CD4-positive, alpha-beta T cell treated with Interleukin-15 for 4 hours (primary cell): ENCODE data around the gene SYPL2.

ENCODE experiments used
- DNase-seq: peaks from one replicate; pipeline ENCODE4 v3.0.0-alpha.2; 2020; ENCODE audit warnings: low spot score

SYPL2 gene

GRCh38 chr1:109516872-109517271 is 50.5 kb downstream of the SYPL2 start:
- DNase-seq = no peak

GRCh38 chr1:109517337-109517736 is 51.0 kb downstream of the SYPL2 start:
- DNase-seq = no peak

GRCh38 chr1:109521002-109521951 is 54.9 kb downstream of the SYPL2 start:
- no peak for DNase-seq

GRCh38 chr1:109522026-109522425 is 55.7 kb downstream of the SYPL2 start:
- DNase-seq = no peak

- DNase-seq = no peak
Observed at GRCh38 chr1:109523706-109524105, 57.4 kb downstream of the SYPL2 start.

GRCh38 chr1:109527098-109527811 is 60.9 kb downstream of the SYPL2 start:
- DNase-seq = no peak

- no peak for DNase-seq
Observed at GRCh38 chr1:109527846-109528695, 61.7 kb downstream of the SYPL2 start.

GRCh38 chr1:109528712-109529111 is 62.4 kb downstream of the SYPL2 start:
- no peak for DNase-seq

- no peak for DNase-seq
Observed at GRCh38 chr1:109529881-109530456, 63.6 kb downstream of the SYPL2 start.

- DNase-seq = no peak
Observed at GRCh38 chr1:109530457-109531087, 64.2 kb downstream of the SYPL2 start.

GRCh38 chr1:109531380-109531779 is 65.0 kb downstream of the SYPL2 start:
- DNase-seq = no peak
